Body of pancreas (tissue), 4 donors: ENCODE data around the gene TH. TPM values are rescaled to one million over a fixed set of nuclear protein-coding genes. Genes with fewer than 3 reads are reported as not detected.

ENCODE experiments used
- ATAC-seq: fragments of 150-250 bp; one replicate; pipeline ENCODE4 v1.9.1; 2016
- DNase-seq, 4 donors: peaks; one replicate each; pipeline ENCODE4 v3.0.0-alpha.2; 2019
- H3K27ac ChIP-seq, 4 donors: fragments of 200-600 bp; sonication (generic); 1 replicate in 3 of 4; 2 replicates in 1 of 4; pipeline versions ENCODE4 v1.5.1 to v1.6.1; 2016 to 2019; ENCODE audit warnings: mild to moderate bottlenecking in 1 of 4, mixed read lengths in 1 of 4, moderate library complexity in 1 of 4
- H3K27me3 ChIP-seq, 2 donors: fragments of 200-600 bp; sonication (generic); one replicate each; pipeline ENCODE4 v1.6.0; 2016; ENCODE audit warnings: mild to moderate bottlenecking in 1 of 2
- H3K36me3 ChIP-seq, 2 donors: fragments of 200-600 bp; sonication (generic); replicated peaks in 1 of 2; 2 replicates each; pipeline ENCODE4 v1.5.1; 2016; ENCODE audit warnings: low read depth in 2 of 2; ENCODE audit not compliant: insufficient read depth in 1 of 2
- H3K4me1 ChIP-seq: fragments of 200-600 bp; sonication (generic); one replicate; pipeline ENCODE4 v1.6.0; 2016
- H3K4me3 ChIP-seq, 2 donors: fragments of 200-600 bp; sonication (generic); 1 replicate in 1 of 2; 2 replicates in 1 of 2; pipeline ENCODE4 v1.5.1; 2016 to 2019
- H3K9me3 ChIP-seq, 3 donors: fragments of 200-600 bp; sonication (generic); 1 replicate in 2 of 3; 2 replicates in 1 of 3; pipeline ENCODE4 v1.5.1; 2016
- POLR2A ChIP-seq, 3 donors: fragments of 450-650 bp; IDR thresholded peaks; one replicate each; pipeline ENCODE4 v1.6.1; 2016; ENCODE audit warnings: antibody characterized with exemption in 3 of 3, mild to moderate bottlenecking in 2 of 3
- WGBS, 2 donors: methylation state at CpG; one replicate each; pipeline ENCODE4 v1.1.5; 2017; 5-methylcytosine and 5-hydroxymethylcytosine counted together
- intact Hi-C: fragments of 100-400 bp; cut with DNase I; formaldehyde crosslinking; loops from one replicate; pipeline ENCODE4 v1.15.1; 2023
- total RNA-seq, 2 donors: library from RNA; depleted of rRNA; stranded (reverse); fragments of >200 nt; gene quantifications; one replicate each; pipeline ENCODE4 v1.1.0, GENCODE V29; 2016
- TF ChIP-seq, protein P1 (sequence below), 7 experiments: fragments of 450-650 bp in 4 of 7; fragments of 200-600 bp in 3 of 7; sonication (generic) in 3 of 7; IDR thresholded peaks; one replicate each; pipeline ENCODE4 v1.5.1; 2016 to 2019; ENCODE audit warnings: antibody characterized with exemption in 7 of 7

Gene TH
- total RNA-seq, 2 donors from 2014 or later, result 0.66 TPM; not detected in 1

DNA sequence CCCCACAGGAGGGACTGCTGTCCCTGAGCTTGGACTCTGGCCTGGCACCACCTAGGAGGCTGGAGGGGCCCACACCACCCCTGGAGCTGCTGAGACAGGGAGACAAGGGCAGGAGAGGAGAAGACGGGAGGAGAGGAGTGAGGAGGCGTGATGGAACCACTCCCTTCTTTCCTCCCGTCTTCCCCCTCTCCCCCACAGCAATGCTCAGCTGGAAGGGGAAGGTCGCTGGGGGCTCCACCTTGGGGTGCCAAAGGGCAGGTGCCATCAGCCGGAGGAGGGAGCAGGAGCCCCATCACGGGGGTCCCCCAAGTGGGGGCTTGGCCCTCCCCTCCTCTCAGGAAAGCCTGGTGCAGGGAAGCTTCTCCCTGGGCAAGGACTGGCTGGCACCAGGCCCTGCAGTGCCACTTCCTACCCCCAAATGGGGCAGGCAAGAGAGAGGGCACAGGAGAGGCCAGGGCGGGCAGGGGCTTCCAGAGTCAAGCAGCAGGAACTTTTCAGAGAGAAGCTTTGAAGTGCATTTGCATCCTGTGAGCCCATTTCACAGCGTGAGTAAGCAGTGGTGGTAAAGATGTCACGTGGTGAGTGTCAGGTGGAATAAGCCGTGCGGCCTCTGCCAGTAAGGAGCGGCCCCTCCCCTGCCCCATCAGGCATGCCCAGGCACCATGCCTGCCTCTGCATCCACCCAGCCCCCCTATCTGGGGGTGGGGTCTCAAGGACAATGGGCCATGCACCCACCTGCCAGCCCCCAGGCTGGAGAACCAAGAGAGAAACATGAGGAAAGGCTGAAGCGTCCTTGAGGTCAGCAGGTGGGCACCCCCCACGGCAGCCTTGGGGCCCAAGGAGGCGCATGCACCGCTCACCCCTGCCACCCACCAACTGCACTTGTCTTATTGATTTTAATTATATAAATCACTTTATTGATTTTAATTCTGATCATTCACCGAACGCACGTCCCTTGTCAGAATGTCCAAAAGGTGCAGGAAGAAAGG, 37.3 kb downstream of the TH start:
- ATAC-seq (no peak), DNase-seq (no peak)
- Histone ChIP-seq H3K27me3 (peaks cover 0 to 8% of the 10 kb centered on the region in 2 donors), H3K27ac (no peak overlapping the region), H3K9me3 (no peaks in the 10 kb centered on the region), H3K4me1 (peaks cover 11% of the 10 kb centered on the region), H3K4me3 (no peak overlapping the region), H3K36me3 (no peaks in the 10 kb centered on the region)
- 56 to 67% methylated on average over 16 to 19 of the region's 19 CpGs for WGBS, 2 donors
- TF ChIP-seq, protein P1, sequence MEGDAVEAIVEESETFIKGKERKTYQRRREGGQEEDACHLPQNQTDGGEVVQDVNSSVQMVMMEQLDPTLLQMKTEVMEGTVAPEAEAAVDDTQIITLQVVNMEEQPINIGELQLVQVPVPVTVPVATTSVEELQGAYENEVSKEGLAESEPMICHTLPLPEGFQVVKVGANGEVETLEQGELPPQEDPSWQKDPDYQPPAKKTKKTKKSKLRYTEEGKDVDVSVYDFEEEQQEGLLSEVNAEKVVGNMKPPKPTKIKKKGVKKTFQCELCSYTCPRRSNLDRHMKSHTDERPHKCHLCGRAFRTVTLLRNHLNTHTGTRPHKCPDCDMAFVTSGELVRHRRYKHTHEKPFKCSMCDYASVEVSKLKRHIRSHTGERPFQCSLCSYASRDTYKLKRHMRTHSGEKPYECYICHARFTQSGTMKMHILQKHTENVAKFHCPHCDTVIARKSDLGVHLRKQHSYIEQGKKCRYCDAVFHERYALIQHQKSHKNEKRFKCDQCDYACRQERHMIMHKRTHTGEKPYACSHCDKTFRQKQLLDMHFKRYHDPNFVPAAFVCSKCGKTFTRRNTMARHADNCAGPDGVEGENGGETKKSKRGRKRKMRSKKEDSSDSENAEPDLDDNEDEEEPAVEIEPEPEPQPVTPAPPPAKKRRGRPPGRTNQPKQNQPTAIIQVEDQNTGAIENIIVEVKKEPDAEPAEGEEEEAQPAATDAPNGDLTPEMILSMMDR (IDR thresholded peaks at IDR 0.05), result no peak
- no peak for TF ChIP-seq POLR2A (IDR thresholded peaks at IDR 0.05)
- intact Hi-C loops, result no loop called here

DNA sequence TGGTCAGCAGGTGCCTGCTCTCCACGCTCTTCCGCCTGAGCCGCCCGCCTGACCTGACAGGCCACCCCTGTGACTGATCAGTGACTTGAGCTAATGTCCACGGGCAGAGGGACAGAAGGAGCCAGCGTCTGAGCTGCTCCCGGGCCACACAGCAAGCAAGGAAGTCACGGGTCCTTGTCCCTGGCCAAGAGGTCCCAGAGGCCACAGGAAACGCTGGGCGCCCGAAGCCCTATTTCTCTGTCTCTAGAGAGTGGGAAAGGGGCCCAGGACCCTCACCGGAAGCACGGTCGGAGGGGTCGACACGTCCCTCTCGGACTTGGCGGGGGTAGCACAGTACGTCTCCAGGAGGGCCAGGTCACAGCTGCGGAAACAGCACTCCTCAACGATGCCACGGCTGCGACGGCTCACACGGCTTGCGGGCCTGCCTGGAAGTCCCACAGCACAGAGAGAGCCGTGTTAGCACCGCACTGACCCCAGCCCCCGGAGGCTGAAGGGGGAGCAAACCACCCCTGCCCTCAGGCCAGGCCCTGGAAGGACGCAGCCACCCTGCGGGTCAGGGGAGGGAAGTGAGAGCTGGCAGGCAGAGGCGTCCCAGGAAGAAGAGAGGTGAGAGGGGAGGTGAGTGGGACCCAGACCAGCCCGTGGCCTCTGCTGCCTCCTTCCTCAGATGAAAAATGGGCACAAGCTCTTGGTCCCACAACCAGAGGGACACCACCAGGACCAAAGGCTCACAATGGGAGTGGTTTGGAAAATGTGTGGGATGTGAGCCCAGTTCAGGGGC, 38.2 kb downstream of the TH start:
- no peak for TF ChIP-seq POLR2A (IDR thresholded peaks at IDR 0.05)
- TF ChIP-seq, protein P1 (IDR thresholded peaks at IDR 0.05), result no peak
- Histone ChIP-seq H3K9me3 (no peaks in the 10 kb centered on the region), H3K4me3 (no peak overlapping the region), H3K27ac (no peak overlapping the region), H3K4me1 (peaks cover 11% of the 10 kb centered on the region), H3K27me3 (peaks cover 0 to 8% of the 10 kb centered on the region in 2 donors), H3K36me3 (no peaks in the 10 kb centered on the region)
- ATAC-seq, result no peak
- WGBS, 2 donors, result 43 to 66% methylated on average over 14 to 33 of the region's 33 CpGs
- intact Hi-C loops, result no loop called here
- peak in 1 of 4 donors; percentile 11 for DNase-seq

DNA sequence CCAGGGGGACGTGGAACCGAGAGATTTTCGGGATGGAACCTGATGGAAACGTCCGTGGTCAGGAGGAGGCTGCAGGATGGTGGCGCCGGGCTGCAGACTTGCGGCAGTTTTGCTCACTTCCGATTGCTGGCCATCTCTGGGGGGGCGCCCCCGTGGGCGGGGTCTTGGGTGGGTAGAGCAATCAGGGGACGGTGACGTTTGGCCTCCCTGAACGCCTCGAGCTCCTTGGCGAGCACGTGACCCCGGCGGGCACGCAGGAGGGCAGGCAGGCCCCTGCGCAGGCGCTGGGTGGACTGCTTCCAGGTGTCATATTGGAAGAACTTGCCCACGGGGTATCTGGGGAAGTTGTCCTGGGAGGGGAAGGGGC, 38.8 kb downstream of the TH start:
- intact Hi-C loops, result no loop called here
- ATAC-seq, result no peak
- no peak overlapping the region for H3K4me3 ChIP-seq
- peaks cover 0 to 7% of the 10 kb centered on the region in 2 donors for H3K27me3 ChIP-seq
- H3K4me1 ChIP-seq, result peaks cover 10% of the 10 kb centered on the region
- DNase-seq, result no peak
- no peaks in the 10 kb centered on the region for H3K36me3 ChIP-seq
- TF ChIP-seq, protein P1 (IDR thresholded peaks at IDR 0.05), result no peak
- TF ChIP-seq POLR2A (IDR thresholded peaks at IDR 0.05), result no peak
- H3K9me3 ChIP-seq, result no peaks in the 10 kb centered on the region
- 32 to 54% methylated on average over 19 to 24 of the region's 24 CpGs for WGBS, 2 donors
- no peak overlapping the region for H3K27ac ChIP-seq

DNA sequence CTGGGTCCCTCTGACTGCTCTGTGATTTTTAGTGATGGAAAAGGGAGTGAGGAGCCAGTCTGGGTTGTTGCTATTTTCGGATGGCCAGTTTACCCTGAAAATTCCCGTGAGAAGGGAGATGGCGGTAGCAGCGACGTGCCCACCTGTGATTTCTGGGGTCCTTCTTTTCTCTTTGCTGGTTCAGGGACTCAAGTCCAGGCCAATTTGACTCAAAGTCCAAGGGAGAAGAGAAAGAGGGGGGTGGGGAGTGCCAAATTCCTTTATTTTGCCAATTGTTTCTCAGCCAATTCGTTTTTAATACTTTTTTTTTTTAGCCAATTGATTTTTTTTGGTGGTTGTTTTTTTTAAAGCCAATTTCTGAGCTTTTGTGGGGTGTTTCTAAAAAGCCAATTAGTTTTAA, 39.4 kb downstream of the TH start:
- H3K4me3 ChIP-seq, result no peak overlapping the region
- ATAC-seq, result no peak
- H3K4me1 ChIP-seq, result peaks cover 4% of the 10 kb centered on the region
- no peaks in the 10 kb centered on the region for H3K9me3 ChIP-seq
- intact Hi-C loops, result no loop called here
- peaks cover 0 to 1% of the 10 kb centered on the region in 2 donors for H3K27me3 ChIP-seq
- WGBS, 2 donors, result 62 to 64% methylated on average over 6 of the region's 6 CpGs
- no peak overlapping the region for H3K27ac ChIP-seq
- no peaks in the 10 kb centered on the region for H3K36me3 ChIP-seq
- no peak for TF ChIP-seq POLR2A (IDR thresholded peaks at IDR 0.05)
- TF ChIP-seq, protein P1 (IDR thresholded peaks at IDR 0.05), result no peak
- no peak for DNase-seq
